ENCODE results near the gene MTMR2.

GRCh38 chr11:95911369-95911759 is 12.5 kb downstream of the MTMR2 start:
- TF ChIP-seq POLR2A (IDR thresholded peaks at IDR 0.05) = no peak
- TF ChIP-seq, protein P1, sequence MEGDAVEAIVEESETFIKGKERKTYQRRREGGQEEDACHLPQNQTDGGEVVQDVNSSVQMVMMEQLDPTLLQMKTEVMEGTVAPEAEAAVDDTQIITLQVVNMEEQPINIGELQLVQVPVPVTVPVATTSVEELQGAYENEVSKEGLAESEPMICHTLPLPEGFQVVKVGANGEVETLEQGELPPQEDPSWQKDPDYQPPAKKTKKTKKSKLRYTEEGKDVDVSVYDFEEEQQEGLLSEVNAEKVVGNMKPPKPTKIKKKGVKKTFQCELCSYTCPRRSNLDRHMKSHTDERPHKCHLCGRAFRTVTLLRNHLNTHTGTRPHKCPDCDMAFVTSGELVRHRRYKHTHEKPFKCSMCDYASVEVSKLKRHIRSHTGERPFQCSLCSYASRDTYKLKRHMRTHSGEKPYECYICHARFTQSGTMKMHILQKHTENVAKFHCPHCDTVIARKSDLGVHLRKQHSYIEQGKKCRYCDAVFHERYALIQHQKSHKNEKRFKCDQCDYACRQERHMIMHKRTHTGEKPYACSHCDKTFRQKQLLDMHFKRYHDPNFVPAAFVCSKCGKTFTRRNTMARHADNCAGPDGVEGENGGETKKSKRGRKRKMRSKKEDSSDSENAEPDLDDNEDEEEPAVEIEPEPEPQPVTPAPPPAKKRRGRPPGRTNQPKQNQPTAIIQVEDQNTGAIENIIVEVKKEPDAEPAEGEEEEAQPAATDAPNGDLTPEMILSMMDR (IDR thresholded peaks at IDR 0.05) = no peak

Data from adrenal gland (tissue), 5 donors.